HK-2 (cell line): ENCODE measurements around the gene TBC1D17.

Experiments
- DNase-seq: peaks from one replicate; pipeline ENCODE4 v3.0.0-alpha.2; 2018; ENCODE audit not compliant: unreplicated experiment

Gene TBC1D17

DNA sequence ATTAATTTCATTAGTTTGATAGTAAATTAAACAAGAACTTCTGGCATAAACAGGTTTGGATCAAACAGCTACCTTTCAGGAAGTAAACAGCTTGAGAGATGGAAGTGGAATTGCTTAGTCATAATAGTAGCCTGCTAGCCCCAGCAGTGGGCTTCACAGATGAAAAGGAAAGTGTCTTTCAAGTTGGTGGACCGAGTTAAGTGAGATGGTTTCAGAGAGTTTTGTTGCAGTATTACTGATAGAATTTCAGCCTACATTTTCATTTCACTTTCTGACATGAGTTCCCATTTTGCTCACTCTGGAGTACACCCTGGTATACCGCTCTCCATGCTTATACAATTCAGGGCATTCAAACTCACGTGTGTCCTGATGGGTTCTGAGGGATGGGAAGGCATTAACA is 28.6 kb upstream of the TBC1D17 start:
- DNase-seq = no peak

DNA sequence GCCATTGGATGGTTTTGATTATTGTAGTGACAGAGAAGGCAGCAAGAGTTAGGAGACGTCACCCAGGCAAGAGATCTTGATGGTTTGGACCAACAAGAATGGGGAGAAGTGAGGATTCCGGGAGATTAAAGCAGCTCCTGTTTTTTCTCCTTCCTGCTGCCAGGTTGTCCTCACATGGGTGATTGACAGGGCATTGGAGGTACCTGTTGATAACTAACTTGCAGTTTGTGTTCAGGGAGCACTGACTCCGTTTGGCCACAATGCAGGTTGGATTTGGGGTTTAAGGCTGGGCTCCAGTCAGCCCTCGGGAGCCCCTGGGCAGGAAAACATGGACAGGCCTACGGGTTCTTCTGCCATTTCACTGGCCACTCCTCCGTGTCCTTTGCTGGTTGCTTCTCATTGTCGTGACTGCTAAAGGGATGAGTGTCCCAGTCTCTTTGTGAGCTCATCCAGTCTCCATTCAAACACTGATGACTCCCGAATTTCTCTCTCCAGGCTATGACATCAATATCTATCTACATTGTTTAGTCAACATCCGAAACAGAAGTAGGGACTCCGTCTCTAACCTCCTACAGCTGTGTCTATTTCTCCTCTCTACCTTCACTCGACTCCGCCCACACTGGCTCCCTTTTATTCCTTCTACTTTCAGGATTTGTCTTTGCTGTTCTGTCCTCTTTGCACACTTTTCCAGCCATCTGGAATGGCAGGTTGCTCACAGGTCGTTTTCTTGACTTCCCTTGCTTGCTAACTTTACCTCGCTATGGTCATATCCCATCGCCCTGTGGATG is 27.9 kb upstream of the TBC1D17 start:
- DNase-seq = no peak

DNA sequence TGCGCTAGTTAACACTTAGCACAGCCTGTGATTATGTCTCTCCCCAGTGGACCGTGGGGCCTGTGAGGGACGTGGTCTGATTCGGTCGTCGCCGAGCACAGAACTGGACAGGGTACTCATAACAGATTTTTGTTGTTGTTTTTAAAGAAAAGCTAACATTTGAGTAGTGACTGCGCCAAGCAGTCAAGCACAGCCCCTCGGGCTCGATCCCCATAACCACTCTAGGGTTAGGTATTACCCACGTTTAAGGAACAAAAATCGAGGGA is 27.3 kb upstream of the TBC1D17 start:
- DNase-seq = no peak

DNA sequence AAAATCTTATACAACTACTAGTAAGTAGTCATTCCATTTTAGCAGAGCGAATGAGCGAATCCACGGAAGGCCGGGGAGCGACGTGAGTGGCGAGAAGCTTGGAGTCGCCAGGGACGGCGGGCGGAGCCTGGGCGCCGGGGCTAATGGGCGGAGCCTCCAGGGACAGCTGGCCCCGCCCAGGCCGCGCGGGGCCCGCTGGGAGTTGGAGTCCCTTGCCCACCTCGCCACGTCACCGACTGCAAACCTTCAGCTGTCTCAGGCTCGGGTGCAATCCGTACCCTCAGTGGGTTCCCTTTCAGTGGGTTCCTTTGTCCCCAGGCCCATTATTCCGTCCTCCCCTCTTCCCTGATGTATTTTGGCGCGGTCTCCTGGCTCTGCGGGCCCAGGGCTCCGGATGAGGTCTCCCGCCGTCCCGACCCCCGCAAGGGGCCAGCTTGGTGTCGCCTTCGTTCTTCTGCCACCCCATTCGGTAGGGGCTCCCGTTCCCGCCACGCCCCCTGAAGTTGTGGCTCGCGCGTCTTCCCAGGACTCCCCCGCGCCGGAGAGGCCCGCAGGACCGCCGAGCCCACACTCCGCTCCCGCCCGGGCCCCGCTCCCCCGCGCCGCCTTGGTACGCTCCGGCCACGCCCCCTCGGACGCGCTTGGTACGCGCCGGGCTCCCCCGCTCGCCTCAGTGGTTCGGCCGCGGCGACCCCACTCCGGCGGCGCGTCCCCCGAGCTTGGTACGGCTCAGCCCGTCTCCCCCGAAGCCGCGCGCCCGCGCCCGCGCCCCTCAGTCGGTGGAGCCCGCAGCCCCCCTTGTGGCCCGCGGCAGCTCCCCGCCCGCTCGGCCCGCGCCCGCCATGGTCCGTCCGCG is 26.8 kb upstream of the TBC1D17 start, which contains the start of gene PTOV1:
Gene PTOV1, plus strand, starts transcription at position 673 of the 856 bp plus-strand sequence.
- DNase-seq = peak; percentile 89

DNA sequence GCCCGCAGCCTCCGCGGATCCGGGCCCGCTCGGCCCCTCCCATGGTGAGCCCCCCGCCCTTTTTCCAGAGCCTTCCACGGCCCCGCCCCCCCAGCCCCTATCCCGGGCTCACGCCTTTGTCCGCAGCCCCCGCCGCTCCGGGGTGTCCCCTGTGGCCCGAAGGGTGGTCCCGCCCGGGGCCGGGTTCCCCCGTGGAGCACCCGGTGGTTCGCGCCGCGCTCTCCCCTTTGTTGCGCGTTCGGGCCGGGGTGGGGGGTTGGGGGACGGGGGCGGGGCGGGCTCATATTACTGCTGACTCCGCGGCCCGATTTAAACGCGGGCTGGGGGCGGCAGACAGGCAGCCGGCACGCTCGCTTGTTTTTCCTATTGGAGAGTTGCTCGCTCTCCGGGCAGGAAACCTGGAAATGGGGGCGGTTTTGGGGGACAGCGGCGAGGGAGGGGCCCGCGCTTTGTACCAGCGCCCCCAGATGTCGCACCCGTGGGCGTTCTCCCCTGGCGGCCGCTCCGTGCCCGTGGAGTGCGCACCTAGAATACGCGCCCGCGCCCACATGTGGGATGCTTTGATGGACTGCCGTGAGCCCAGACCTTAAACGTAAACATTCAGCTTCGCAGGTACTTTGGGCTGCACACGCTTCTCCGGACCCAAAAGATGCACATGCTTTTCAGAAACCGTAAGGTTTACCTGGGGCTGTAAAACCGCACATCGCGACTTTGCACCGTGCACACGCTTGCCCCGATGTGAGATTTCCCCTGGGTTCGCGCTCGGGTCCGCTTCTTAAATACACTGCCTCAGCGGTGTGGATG is 25.8 kb upstream of the TBC1D17 start:
- peak; percentile 42 for DNase-seq

DNA sequence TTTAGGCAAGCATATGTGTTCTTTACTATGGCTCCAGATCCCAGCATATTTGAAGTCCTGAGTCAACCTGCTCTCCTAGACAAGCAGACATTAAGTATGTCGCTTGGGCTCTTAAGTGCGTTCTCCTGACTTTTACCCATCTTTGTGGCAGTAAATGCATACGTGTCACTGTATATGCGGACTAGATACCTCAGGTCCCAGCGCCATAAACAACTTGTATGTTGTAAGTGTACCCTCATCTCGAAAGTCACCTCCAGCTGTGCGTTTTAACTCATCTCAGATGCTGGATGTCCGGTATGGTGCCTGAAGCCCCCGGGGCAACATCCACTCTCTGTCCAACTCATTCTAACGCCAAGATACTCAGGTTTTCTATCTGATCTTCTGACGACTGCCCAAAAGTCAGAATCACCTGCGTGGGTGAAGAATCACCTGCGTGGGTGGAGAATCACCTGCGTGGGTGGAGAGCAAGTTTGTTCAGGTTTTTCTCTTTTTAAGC is 24.8 kb upstream of the TBC1D17 start:
- no peak for DNase-seq

DNA sequence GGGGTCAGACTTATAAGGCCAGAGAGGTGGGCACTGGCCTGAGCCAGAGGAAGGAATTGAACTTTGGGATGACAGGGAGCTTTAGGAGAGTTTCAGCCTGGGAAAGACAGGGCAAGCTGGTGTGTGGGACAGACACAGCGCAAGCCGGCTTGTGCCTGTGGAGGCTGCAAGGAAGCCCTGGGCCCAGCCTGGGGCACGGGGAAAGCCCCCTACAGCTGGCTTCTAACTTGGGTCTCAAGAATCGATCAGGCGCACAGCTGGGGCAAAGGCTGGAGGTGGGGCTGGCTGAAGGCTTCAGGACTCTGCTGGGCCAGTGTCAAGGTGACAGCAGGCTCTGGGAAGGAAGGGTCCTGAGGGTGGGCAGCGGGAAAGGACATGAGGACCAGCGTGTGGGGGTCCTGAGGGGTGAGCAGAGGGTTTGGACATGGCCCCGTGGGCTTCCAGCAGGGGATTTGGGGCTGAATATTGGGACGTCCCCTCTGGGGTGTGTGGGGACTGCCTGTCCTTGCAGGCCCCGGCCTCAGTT is 23.6 kb upstream of the TBC1D17 start:
- DNase-seq = no peak

DNA sequence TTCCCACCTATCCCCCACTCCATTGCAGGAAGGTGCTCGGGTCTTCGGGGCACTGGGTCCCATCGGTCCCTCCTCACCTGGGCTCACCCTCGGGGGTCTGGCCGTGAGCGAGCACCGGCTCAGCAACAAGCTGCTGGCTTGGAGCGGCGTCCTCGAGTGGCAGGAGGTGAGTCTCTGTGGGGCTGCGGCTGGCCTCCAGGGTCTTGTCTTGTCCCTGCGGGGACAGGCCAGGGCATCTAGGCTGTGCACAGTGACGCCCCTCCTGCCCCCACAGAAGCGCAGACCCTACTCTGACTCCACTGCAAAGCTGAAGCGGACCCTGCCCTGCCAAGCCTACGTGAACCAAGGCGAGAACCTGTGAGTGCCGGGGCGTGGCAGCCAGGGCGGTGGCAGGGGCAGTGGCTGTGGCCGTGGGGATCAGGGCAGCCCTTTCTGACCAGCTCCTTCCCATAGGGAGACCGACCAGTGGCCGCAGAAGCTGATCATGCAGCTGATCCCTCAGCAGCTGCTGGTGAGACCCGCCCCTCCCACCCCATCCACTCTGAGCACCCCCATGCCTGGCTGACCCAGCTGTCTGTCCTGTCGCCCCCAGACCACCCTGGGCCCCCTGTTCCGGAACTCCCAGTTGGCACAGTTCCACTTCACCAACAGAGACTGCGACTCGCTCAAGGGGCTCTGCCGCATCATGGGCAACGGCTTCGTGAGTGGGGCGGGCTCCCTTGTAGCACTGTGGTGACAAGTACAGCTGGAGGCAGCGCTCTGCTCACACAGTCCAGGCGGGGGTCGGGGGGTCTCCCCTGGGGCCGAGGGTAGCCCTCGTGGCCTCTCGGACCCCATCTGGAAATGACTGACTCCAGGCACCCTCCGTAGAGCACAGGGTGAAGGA is 22.9 kb upstream of the TBC1D17 start:
- DNase-seq = no peak

DNA sequence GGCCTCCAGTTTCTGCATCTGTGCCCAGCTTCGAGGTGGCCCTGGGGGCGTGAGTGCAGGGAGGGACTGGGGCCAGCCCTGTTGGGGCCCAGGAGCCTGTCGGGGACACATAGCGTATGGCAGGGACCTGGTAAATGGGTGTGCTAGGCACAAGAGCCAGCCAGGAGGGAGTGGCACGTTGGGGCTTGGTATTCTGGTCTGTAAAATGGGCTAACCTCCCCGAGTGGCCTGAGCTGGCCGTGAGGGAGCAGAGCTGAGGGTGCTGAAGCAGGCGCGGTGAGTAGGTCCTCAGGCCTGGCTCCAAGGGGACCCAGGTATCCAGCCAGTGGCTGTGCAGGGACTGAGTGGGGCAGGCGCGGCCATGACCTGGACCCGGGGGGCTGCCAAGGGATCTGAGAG is 22.2 kb upstream of the TBC1D17 start:
- peak; percentile 26 for DNase-seq

DNA sequence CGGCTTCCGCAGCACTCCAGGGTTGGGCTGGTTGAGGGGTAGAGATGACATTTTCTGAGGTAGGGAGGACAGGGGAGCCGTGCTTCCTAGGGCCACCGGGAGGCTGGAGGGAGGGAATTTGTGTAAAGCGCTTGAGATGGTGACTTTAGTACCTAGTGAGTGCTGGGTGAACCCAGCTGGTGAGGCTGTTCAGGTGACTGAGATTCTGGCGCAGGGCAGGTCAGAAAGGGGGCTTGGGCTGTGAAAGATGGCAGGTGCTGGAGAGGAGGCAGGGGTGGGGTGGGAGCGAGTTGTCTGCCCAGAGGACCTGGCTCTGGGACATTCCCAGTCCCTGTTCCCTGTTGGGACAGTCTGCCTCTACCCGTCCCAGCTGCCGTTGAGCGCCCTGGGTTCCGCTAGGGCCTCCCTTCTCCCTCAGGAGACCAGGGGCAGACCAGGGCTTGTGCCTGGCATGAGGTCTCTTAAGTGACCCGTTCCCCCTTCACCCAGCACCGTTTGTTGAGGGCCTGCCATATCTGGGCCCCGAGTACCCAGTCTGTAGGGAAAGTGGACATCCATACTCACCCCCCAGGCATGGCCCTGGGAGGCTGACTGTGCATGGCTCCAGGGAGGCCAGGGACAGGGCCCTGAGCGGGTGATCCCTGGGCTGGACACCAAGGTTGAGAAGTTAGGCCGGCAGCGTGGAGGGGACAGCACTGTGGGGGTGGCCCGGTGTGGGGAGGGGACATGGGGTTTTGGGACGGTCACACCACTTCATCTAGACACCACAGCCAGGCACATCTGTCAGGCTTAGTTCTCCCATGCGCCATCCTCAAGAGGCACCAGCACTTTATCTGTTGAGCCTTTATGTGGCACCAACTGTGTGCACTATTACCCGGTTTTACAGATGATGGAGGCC is 21.6 kb upstream of the TBC1D17 start:
- peak; percentile 34 for DNase-seq

DNA sequence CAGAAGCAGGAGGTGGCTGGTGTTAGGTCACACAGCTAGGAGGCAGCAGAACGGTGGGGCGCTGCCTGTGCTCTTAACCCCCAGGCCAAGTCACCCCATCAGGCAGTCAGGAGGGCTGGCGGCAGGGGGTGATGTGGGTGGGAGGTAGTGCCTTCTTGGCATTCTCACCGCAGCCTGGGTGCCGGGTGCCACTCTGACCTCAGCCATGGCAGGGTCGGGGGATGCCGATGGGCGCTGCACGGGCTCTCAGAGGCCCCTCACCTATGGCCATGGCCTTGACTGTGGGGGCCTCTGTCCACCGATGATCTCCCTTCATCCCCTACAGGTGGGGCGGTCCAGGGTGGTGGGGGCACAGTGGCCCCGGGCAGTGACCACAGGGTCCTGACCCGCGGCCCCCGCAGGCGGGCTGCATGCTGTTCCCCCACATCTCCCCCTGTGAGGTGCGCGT is 20.9 kb upstream of the TBC1D17 start:
- no peak for DNase-seq

DNA sequence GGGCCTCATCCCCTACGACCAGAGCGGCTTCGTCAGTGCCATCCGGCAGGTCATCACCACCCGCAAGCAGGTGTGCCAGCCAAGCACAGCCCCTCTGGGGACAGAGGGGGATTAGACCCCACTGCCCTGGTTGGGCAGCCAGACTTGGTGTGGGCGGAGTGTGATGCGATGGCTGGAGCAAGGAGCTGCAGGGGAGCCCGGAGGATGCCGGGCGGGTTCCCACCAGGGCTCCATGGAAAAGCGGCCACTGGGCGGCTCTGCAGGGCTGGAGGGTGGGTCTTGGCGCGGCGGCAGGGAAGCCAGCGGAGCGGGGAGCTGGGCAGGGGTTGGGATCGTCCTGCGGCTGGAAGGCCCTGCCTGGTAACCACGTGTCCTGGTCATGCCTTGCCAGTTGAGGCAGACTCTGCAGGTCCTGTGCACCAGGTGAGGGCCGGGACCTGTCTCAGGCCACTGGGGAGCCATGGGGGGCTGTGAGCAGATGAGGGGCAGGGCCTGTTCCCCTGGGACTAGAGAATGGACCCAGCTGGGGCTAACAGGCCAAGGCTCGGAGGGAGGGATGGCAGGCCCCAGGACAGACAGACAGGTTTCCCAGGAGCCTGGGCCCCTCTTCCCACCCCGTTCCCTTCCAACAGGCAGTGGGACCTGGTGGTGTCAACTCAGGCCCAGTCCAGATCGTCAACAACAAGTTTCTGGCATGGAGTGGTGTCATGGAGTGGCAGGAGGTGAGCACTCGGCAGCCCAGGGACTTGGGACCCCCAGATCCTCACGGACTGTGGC is 20.3 kb upstream of the TBC1D17 start:
- DNase-seq = peak; percentile 30

DNA sequence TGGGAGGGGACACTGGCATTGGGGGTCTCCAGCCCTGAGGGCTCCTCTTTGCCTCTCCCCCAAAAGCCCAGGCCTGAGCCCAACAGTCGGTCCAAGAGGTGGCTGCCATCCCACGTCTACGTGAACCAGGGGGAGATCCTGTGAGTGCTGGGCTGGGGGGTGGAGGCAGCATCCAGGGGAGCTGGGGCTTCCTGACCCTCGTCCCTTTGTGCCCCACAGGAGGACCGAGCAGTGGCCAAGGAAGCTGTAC is 19.7 kb upstream of the TBC1D17 start:
- no peak for DNase-seq

DNA sequence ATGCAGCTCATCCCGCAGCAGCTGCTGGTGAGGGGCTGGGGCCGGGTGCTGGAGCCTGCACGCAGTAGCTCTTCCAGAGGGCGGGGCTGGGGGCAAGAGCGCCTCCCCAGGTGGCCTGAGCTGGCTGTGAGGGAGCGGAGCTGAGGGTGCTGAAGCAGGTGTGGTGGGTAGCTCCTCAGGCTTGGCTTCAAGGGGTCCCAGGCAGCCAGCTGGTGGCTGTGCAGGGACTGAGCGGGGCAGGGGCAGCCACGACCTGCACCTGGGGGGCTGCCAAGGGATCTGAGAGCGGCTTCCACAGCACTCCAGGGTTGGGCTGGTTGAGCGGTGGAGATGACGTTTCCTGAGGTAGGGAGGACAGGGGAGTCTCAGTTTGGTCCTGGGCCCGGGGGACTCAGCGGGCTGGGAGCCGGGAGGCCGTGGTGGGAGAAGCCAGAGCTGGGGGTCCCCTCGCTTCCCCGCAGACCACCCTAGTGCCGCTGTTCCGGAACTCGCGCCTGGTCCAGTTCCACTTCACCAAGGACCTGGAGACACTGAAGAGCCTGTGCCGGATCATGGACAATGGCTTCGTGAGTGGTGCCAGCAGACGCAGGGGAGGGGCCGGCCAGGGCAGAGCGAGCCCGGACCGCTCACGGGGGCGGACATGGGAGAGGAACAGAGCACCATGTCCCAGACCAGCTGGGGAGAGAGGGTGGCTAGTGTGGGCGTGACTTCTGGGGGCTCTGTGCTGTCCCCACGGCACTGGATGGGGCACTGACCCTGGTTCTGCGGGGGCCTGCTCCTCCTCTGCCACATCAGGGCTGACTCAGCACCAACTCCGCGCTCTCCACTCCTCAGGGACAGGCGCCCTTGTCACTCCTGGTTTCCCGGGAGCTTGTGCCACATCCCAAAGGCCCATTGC is 19.2 kb upstream of the TBC1D17 start:
- DNase-seq = peak; percentile 48

DNA sequence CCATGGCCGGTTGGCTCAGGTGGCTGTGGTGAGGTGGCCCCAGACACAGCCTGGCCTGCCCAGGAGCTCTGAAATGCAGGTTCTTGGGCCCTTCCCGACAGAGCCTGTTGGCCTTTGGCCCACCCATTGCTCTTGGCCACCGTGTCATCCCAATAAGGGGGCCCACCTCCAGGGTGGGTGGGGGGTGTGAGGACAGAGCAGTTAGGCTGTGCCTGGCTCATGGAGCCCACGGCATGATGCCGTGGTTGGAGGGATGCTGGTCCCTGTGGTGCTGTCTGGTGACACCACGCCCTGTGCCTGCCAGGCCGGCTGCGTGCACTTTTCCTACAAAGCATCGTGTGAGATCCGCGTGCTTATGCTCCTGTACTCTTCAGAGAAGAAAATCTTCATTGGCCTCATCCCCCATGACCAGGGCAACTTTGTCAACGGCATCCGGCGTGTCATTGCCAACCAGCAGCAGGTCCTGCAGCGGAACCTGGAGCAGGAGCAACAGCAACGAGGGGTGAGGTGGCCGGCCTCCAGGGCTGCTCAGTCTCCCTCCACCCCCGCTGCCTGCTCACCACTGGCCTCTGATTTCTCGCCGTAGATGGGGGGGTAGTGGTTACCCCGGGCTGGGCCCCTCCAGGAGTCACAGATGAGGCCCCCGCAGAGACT is 17.7 kb upstream of the TBC1D17 start:
- no peak for DNase-seq

DNA sequence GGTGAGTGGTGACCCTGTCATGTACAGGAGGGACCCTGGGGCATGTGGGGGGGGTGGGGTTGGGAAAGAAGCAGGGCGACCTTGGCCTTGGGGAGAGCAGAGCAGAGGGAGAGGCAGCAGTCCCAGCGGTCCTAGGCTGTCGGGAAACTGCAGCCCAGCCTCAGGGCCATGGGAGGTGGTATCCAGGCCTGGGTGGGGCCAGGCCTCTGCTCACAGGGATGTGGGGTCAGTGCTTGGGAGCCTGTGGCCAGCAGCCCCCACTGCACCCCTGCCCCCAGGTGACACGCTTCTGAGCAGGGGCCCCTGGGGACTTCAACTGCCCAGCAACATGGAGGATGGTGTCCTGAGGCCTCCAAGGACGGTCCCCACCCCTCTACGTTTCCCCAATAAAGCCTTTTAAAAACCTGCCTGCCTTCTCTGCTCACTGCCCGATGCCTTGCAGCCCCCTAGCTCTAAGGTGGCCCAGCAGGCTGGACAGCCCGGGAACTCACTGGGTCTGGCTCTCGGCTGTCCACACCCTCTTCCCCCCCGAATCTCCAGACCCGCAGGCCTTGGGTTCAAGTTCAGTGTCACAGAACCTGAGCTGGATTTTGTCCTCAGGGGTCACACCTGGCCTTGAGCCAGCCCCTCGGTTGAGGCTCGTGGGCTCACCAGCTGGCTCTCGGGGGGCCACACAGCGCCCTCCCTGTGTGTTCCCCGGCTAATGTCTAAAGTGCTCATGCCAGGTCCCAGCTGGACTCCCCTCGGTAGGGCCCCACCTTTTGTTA is 17.0 kb upstream of the TBC1D17 start:
- no peak for DNase-seq

DNA sequence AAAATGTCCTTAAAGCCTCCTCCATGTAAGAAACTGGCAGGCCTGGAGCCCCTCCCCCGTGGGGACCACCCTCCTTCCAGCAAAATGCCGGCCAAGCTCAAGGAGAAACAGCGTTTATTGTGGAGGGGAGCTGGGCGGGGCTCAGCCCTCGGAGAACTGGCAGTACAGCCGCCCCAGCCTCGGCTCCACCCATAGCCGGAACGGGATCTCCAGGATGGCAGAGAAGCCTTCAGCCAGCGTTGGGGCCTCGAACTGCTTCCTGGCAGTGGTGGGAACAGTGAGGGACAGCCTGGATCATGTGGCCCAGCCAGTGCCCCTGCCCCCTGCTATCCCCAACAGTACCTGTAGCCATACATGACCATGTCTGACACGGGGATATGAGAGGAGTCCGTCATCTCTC is 16.4 kb upstream of the TBC1D17 start:
- DNase-seq = no peak
